Fibroblast of skin of back (primary cell): ENCODE measurements around the gene WDPCP.
"Not testable (repeated sequence)": the region's sequence is repeated elsewhere in the genome, so short reads cannot be mapped to it uniquely, and the experiment has no call there.

Experiments
- DNase-seq: peaks from one replicate; pipeline ENCODE4 v3.0.0-alpha.2; 2013

Gene WDPCP

GRCh38 chr2:63539416-63540162, 48.7 kb downstream of the WDPCP start:
- no peak for DNase-seq

GRCh38 chr2:63538390-63538789, 49.9 kb downstream of the WDPCP start:
- DNase-seq: no peak

- peak; percentile 36 for DNase-seq
Observed at GRCh38 chr2:63537306-63537705, 51.0 kb downstream of the WDPCP start.

- no peak for DNase-seq
Observed at GRCh38 chr2:63530704-63531279, 57.5 kb downstream of the WDPCP start.

GRCh38 chr2:63525905-63526304, 62.4 kb downstream of the WDPCP start:
- DNase-seq: no peak

GRCh38 chr2:63522950-63523349, 65.3 kb downstream of the WDPCP start:
- peak; percentile 22 for DNase-seq

GRCh38 chr2:63520793-63521192, 67.5 kb downstream of the WDPCP start:
- DNase-seq: no peak

GRCh38 chr2:63514781-63515180, 73.5 kb downstream of the WDPCP start:
- DNase-seq: no peak

GRCh38 chr2:63514237-63514716, 74.0 kb downstream of the WDPCP start:
- no peak for DNase-seq

GRCh38 chr2:63506320-63506719, 82.0 kb downstream of the WDPCP start:
- no peak for DNase-seq

- no peak for DNase-seq
Observed at GRCh38 chr2:63503818-63504217, 84.5 kb downstream of the WDPCP start.

GRCh38 chr2:63500398-63500797, 87.9 kb downstream of the WDPCP start:
- no peak for DNase-seq

- DNase-seq: no peak
Observed at GRCh38 chr2:63497576-63497975, 90.7 kb downstream of the WDPCP start.

GRCh38 chr2:63494968-63495367, 93.3 kb downstream of the WDPCP start:
- DNase-seq: no peak

- DNase-seq: no peak
Observed at GRCh38 chr2:63494100-63494499, 94.2 kb downstream of the WDPCP start.

GRCh38 chr2:63488118-63488713, 100.1 kb downstream of the WDPCP start:
- DNase-seq: peak; percentile 39

- DNase-seq: no peak
Observed at GRCh38 chr2:63486861-63487290, 101.4 kb downstream of the WDPCP start.

GRCh38 chr2:63484901-63485300, 103.4 kb downstream of the WDPCP start:
- no peak for DNase-seq

GRCh38 chr2:63484481-63484880, 103.8 kb downstream of the WDPCP start:
- no peak for DNase-seq

GRCh38 chr2:63477686-63478085, 110.6 kb downstream of the WDPCP start:
- DNase-seq: no peak

GRCh38 chr2:63469313-63469712, 119.0 kb downstream of the WDPCP start:
- DNase-seq: not testable (repeated sequence)

- DNase-seq: peak; percentile 32
Observed at GRCh38 chr2:63465633-63466032, 122.6 kb downstream of the WDPCP start.

- no peak for DNase-seq
Observed at GRCh38 chr2:63463142-63463541, 125.1 kb downstream of the WDPCP start.

- no peak for DNase-seq
Observed at GRCh38 chr2:63446658-63447057, 141.6 kb downstream of the WDPCP start.
